Pulmonary artery endothelial cell (primary cell): ENCODE measurements around the gene MRPL57. TPM values are rescaled to one million over a fixed set of nuclear protein-coding genes. Genes with fewer than 3 reads are reported as not detected.
"Not testable (repeated sequence)": the region's sequence is repeated elsewhere in the genome, so short reads cannot be mapped to it uniquely, and the experiment has no call there.

Source experiments
- DNase-seq: peaks from one replicate; pipeline ENCODE4 v3.0.0-alpha.2; 2011; ENCODE audit warnings: low read depth, low spot score
- total RNA-seq: library from RNA; depleted of rRNA; stranded (reverse); fragments of >200 nt; gene quantifications from 2 replicates; pipeline ENCODE4 v1.2.3, GENCODE V29; 2014

The MRPL57 gene
- 23.5 and 31.0 TPM in 2 replicates for total RNA-seq

- peak; percentile 79 for DNase-seq
Measured at GRCh38 chr13:21176215-21176981, at the start of gene MRPL57, which contains the start of gene SKA3. Gene MRPL57, plus strand, starts transcription at chr13:21176658. Its CDS starts 259 bp downstream, at chr13:21176917. Gene SKA3, minus strand, starts transcription at chr13:21176552. Its CDS starts 75 bp downstream, at chr13:21176477.

- DNase-seq, result no peak
Measured at GRCh38 chr13:21130116-21130515, 46.3 kb upstream of the MRPL57 start.

GRCh38 chr13:21133077-21133476, 43.4 kb upstream of the MRPL57 start:
- no peak for DNase-seq

- no peak for DNase-seq
Measured at GRCh38 chr13:21134475-21134874, 42.0 kb upstream of the MRPL57 start.

GRCh38 chr13:21135833-21136232, 40.6 kb upstream of the MRPL57 start:
- DNase-seq, result not testable (repeated sequence)

GRCh38 chr13:21137696-21138095, 38.8 kb upstream of the MRPL57 start:
- no peak for DNase-seq

- DNase-seq, result peak; percentile 3
Measured at GRCh38 chr13:21138561-21138960, 37.9 kb upstream of the MRPL57 start.

- no peak for DNase-seq
Measured at GRCh38 chr13:21139374-21139773, 37.1 kb upstream of the MRPL57 start.

GRCh38 chr13:21142766-21143165, 33.7 kb upstream of the MRPL57 start:
- DNase-seq, result no peak

- no peak for DNase-seq
Measured at GRCh38 chr13:21147827-21148226, 28.6 kb upstream of the MRPL57 start.

GRCh38 chr13:21148557-21149258, 27.8 kb upstream of the MRPL57 start:
- no peak for DNase-seq

GRCh38 chr13:21149568-21149967, 26.9 kb upstream of the MRPL57 start:
- DNase-seq, result no peak

- DNase-seq, result no peak
Measured at GRCh38 chr13:21150013-21150412, 26.4 kb upstream of the MRPL57 start.

- no peak for DNase-seq
Measured at GRCh38 chr13:21152251-21152899, 24.1 kb upstream of the MRPL57 start.

GRCh38 chr13:21164631-21165030, 11.8 kb upstream of the MRPL57 start:
- DNase-seq, result no peak

GRCh38 chr13:21165606-21166005, 10.9 kb upstream of the MRPL57 start:
- DNase-seq, result not testable (repeated sequence)

GRCh38 chr13:21171420-21171819, 5.0 kb upstream of the MRPL57 start:
- no peak for DNase-seq

- DNase-seq, result not testable (repeated sequence)
Measured at GRCh38 chr13:21173767-21174166, 2.7 kb upstream of the MRPL57 start.

GRCh38 chr13:21175656-21176214, 723 bp upstream of the MRPL57 start:
- DNase-seq, result no peak

- no peak for DNase-seq
Measured at GRCh38 chr13:21176982-21177284, 475 bp downstream of the MRPL57 start.

- no peak for DNase-seq
Measured at GRCh38 chr13:21181671-21182070, 5.2 kb downstream of the MRPL57 start.

- not testable (repeated sequence) for DNase-seq
Measured at GRCh38 chr13:21186410-21186809, 10.0 kb downstream of the MRPL57 start.
